Stimulated activated CD8-positive, alpha-beta memory T cell treated with anti-CD3 and anti-CD28 coated beads, Interleukin-7, amount 100 ng/mL, for 24 hours (primary cell): ENCODE data around the gene SMIM20.

Source experiments
- DNase-seq: peaks from one replicate; pipeline ENCODE4 v3.0.0-alpha.2; 2020; ENCODE audit warnings: low read depth

Gene SMIM20

DNA sequence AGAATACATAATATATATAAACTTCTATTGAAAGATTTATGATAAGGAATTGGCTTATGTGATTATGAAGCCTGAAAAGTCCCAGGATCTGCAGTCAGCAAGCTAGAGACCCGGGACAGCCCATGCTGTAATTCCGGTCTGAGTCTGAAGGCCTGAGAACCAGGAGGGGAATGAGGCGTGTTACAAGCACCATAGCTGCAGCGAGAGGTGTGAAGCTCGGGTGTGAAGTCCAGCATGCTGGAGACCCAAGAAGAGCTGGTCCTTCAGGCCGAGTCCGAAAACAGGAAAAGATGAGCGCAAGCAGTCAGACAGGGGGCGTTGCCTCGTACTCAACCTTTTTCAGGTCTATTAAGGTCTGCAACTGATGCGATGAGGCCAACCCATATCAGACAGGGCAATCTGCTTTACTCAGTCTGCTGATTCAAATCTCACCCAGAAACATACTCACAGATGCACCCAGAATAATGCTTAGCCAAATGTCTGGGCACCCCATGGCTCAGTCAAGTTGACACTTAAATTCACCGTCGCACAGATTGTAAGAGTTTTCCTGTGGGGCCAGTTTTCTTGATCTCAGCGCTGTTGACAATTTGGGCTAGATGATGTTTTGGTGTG is 40.4 kb downstream of the SMIM20 start:
- no peak for DNase-seq

DNA sequence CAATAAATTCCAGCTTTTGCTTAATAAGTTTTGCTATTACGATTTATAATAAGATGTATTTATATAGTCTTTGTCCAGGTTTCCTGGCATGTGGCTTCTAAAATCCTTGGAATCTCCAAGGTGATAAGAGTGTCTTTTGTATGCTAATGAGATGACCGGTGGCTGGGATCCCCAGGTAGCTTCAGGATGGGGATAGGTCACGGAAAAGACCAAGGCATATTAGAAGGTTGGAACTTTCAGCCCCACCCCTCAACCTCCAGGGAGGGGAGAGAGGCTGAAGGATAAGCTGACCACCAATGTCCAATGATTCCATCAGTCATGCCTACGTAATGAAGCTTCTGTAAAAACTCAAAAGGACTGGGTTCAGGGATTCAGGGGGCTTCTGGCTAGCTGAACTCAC is 41.7 kb downstream of the SMIM20 start:
- DNase-seq = no peak

DNA sequence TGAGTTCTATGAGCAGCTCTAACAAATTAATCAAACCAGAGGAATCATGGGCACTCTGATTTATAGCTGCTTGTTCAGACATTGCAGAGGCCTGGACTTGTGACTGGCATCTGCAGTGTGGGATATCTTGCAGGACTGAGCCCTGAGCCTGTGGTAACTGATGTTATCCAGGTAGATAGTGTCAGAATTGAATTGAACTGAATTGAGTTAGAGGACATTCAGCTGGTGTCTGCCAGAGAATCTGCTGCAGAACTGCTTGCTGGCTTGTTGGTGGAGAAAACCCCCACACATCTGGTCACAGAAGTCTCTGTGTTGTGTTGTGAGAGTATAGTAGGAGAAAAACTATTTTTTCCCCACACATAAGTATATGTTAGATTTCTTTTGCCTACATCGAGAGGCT is 42.2 kb downstream of the SMIM20 start:
- DNase-seq = no peak

DNA sequence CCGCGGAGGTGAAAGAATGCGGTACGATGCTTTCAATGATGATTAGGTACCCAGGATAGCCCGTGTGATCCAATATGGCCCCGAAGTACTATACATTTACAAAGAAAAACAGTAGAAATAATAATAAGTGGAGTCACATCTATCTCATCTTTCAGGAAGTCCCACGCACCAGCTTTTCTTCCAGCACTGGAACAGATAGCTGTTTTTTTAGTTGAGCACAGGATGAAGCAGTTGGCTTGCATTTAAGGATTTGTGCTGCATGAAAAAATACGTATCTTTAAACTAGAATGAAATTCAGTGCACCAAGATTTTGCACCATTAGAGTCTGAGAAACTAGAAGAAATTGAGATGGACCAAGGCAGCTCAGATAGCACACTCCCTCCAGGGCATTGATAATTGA is 44.1 kb downstream of the SMIM20 start:
- DNase-seq = no peak

GRCh38 chr4:25962393-25962792 is 48.4 kb downstream of the SMIM20 start:
- no peak for DNase-seq

GRCh38 chr4:25965629-25966028 is 51.6 kb downstream of the SMIM20 start:
- DNase-seq = no peak

- DNase-seq = no peak
These were observed 52.2 kb downstream of the SMIM20 start for GRCh38 chr4:25966171-25966570.

- DNase-seq = no peak
These were observed 55.5 kb downstream of the SMIM20 start for GRCh38 chr4:25969374-25970155.

DNA sequence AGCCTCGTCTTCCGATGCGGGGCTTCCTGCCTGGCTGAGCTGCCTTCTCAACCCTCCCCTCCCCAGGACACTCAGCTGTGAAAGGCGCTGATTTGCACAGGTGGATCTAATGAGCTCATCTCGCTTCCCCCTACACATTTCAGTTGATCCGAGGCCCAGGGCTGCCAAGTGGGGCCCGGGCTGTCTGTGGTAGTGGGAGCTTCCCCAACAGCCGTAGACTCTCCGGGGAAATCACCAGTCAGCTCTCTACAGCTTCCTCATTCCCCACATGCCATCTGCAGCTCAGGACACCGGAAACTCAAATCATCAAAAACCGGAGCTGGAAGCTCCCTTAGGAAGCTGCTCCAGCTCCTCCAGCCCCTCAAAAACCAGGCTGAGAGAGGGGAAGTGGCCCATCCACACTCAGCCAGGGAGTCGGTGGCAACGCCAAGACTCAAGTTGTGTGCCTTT is 56.2 kb downstream of the SMIM20 start:
- no peak for DNase-seq

DNA sequence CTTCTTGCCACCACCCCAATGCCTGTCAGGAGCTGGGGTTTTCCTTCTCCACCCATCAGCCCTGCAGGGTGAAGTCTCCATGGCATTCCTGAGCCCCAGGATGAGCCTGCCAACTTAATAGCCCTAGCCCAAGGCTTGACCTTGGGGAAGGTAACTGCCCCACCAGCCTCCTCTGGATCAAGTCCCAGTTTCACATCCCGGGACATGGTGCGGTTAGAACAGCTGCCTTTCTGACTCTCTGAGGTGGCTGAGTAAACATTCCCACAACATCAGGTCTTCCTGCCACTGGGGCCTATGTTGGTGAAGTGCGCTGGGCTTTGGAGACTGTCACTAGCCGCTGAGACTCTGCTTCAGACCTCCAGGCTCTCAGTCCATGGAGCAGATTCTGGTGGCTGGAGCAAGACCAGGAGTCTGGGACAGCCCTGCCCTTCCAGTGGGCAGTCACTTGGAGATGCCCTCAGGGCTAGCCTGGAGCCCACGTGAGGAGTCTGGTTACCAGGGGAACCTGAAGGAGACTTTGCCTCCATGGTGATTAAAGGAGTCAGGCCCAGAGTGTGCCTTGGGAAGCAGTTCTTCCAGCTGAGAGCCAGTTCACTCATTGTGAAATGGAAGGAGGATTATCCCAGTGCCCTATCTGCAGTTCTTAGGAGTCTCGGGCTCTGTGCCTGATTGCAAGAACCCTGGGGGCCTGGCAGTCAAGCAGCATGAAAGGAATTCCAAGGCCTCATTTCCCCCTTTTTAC is 56.8 kb downstream of the SMIM20 start:
- no peak for DNase-seq

DNA sequence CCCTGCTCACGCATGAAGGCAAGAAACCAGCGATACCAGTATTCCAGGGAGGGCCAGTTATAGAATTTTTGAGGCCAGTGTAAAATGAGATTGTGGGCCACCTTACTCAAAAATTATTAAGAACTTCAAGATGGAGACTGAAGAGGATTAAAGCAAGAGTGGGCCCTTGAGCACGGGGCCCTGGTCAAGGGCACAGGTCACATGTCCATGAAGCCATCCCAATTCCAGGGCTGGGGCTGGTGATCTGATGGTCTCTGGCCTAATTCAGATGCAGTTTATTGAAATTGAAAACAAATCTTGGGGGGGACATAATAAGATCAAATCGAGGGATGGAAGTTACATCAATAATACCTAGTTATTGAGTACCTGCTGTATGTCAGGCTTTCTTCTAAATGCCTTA is 58.3 kb downstream of the SMIM20 start:
- DNase-seq = no peak

DNA sequence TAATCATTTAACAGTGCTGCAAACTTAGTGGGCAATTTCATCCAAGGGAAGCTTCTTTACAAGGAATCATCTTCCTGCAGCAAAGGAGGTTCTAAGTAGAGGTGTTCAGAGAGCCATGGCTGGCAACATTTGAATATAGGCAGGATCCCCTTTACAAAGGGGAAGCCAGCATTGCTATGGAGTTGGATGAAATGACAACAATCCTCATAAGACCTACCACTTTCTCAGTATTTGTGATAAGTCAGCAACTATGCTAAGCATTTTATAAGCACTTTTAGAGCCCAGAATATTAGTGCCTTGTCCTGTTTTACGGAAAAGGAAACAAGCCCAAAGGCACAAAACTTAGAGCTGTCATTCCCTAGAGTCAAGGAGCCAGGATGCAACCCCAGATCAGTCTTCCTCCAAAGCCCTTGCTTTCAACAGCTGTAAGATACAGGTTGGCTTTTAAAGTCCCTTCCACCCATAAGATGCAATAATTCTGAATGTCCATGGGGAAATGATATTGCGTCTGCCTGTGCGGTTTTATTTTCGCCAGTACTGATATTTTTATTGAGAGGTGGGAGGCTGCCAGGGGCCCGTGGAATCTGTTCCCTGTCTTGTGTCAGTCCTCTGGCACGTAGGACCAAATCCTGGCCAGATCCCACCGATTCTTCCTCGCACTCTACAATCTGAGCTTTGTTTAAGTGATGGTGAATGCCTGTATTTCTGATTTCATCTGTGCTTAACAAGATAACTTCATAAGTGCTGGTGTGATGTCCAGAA is 59.1 kb downstream of the SMIM20 start:
- DNase-seq = no peak

DNA sequence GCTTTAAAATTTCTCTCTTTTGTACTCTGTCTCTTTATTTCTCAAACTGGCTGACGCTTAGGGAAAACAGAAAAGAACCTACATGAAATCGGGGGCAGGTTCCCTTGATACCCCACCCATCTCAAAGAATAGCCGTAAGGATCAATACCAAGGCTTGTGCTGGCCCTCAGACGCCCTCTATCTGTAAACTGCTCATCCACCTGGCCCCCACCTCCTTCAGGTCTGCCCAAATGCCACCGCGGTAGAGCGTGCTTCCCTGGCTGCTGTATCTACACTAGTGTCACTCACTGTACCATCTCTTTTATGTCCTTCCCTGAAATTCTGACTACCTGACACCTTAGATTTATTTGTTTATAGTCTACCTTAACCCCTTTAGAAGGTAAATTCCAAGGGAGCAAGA is 62.8 kb downstream of the SMIM20 start:
- DNase-seq = no peak

DNA sequence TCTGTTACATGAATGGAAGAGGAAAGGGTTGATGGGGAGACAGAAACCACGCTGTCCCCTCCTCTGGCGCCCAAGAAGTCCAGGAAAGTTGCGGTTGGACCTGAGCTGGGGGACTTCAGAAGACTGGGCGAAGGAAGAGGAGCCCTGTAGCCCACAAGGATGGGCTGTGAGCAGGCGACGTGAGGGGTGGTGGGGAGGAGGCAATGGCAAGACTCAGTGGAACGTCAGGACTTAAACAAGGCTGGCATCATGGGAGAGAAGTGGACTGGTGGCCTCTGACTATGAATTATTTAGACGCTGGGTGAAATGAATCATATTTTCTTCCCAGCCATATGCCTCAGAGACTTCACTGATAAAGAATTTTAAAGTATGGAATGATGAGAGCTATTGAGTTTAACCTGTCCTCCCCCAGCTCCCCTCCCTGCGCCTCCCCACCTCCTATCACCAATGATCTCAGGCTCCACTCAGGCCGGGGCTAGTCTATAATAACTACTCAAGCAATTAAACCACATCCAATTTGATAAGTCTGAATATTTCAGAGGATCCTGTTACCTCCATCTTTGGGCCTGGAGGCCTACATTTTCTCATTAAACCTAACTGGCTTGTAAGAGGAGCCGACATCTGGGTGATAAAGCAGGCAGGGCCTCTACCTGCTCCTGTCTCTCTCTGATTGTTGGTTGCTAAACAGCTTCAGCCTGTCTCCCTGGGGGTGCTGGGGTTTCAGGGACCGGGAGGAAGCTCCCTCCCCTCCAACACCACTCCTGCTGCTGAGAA is 63.6 kb downstream of the SMIM20 start:
- DNase-seq = no peak

- no peak for DNase-seq
These were observed 64.3 kb downstream of the SMIM20 start for GRCh38 chr4:25978327-25978726.
